Measurements from ENCODE around the gene INPP4A. TPM values are rescaled to one million over a fixed set of nuclear protein-coding genes. Genes with fewer than 3 reads are reported as not detected.

Gene INPP4A
- polyA plus RNA-seq, 2 of the 4 experiments (the other 2 are of a cell fraction): 9.4 to 16.0 TPM

DNA sequence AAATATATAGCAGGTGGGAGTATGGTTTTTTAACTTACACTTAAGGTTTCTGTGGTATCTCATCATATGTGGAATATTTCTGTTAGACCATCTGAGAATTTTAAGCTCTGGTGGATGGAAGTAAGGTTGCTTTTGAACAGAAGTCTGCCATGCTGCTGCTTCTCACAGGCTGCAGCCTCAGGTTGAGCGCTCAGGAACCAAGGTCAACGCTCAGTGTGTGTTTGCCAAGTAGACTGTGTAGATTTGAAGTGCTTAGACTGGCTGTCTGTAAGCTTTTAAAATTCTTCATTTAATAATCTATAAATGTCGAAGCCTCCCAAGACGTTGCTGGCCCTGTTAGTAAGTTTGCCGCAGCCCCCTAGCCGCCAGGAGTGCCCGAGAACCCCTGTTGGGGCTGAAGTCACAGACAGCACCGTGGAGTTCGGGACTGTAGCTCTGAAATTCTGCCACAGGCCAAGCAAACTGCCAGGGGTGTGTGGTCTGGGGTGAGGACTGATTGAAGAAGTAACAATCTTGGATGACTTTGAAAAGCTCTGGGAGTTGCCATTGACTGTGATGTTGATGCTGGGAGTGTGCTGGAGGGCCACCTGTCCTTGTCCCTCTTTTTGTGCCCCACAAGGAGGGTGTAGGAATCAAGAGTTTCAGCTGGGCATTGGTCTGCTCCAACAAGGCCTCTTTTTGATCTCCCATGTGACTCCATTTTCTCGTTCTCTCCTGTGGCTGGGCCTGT lies 26.9 kb downstream of the INPP4A start:
- no peak overlapping the region for H3K4me2 ChIP-seq
- ChIA-PET CTCF (interaction anchor here (0.5 to 1.1 kb wide), 3 partner anchors 15 to 71 kb away, joined by 3 read pairs; no protein-coding TSS in a partner anchor), POLR2A (no interaction called here)
- ATAC-seq: no peak
- FAIRE-seq: no peak
- no peak overlapping the region for H3K4me3 ChIP-seq
- TF ChIP-seq ZFP36 (IDR thresholded peaks at IDR 0.05; ENCODE audit: borderline replicate concordance, partially characterized antibody): no peak
- no peak for TF ChIP-seq RNF2 (IDR thresholded peaks at IDR 0.05; ENCODE audit: borderline replicate concordance, low read depth)
- no peak for TF ChIP-seq FOXS1 (CRISPR knock-in tag; IDR thresholded peaks at IDR 0.05)
- TF ChIP-seq, protein P1, sequence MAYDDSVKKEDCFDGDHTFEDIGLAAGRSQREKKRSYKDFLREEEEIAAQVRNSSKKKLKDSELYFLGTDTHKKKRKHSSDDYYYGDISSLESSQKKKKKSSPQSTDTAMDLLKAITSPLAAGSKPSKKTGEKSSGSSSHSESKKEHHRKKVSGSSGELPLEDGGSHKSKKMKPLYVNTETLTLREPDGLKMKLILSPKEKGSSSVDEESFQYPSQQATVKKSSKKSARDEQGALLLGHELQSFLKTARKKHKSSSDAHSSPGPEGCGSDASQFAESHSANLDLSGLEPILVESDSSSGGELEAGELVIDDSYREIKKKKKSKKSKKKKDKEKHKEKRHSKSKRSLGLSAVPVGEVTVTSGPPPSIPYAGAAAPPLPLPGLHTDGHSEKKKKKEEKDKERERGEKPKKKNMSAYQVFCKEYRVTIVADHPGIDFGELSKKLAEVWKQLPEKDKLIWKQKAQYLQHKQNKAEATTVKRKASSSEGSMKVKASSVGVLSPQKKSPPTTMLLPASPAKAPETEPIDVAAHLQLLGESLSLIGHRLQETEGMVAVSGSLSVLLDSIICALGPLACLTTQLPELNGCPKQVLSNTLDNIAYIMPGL (CRISPR knock-in tag; IDR thresholded peaks at IDR 0.05; ENCODE audit: borderline replicate concordance): no peak
- no peak for DNase-seq (ENCODE audit: low read depth in 1 of 2, low spot score in 1 of 2)
- H3K4me1 ChIP-seq: peaks cover 14% of the 10 kb centered on the region
- H3K27ac ChIP-seq: no peak overlapping the region
- WGBS (ENCODE audit: missing lambda C conversion rate): 87% methylated on average over 10 of the region's 10 CpGs
- H3K9me3 ChIP-seq: no peaks in the 10 kb centered on the region

DNA sequence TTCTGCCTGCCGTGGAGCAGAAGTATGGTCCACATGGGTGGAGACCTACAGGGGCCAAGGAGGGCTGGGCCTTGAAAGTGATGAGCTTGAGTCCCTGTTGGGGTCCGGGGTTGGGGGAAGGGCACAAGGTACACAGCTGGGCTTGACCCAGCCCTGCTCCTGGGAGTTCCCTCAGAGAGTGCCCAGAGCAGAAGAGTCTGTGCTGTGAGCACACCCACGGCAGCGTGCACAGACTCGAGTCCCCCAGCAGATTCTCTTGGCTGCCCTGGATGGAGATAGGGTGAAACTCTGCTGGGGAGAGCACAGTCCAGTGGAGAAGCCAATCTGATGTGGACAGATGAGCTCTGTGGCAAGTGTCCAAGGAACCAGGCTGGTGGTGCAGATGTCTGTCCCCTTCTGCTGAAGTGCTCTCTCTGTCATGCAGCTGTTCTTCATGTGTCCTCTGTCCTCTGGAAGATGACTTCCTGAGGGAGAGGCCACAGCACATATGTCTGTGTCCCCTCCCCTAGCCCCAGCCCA lies 27.5 kb downstream of the INPP4A start:
- ATAC-seq (no peak), FAIRE-seq (no peak), DNase-seq (ENCODE audit: low read depth in 1 of 2, low spot score in 1 of 2) (no peak)
- H3K9me3 ChIP-seq: no peaks in the 10 kb centered on the region
- 84% methylated on average over 4 of the region's 5 CpGs for WGBS (ENCODE audit: missing lambda C conversion rate)
- no peak overlapping the region for H3K4me2 ChIP-seq
- H3K27ac ChIP-seq: no peak overlapping the region
- TF ChIP-seq BHLHE40 (IDR thresholded peaks at IDR 0.05; ENCODE audit: low read depth, low read length) (no peak), SMC3 (IDR thresholded peaks at IDR 0.05) (no peak), GATA3 (IDR thresholded peaks at IDR 0.05; ENCODE audit: borderline replicate concordance) (no peak), SREBF2 (IDR thresholded peaks at IDR 0.05) (no peak), EHMT2 (IDR thresholded peaks at IDR 0.05; ENCODE audit: low read depth) (no peak), ZSCAN20 (CRISPR knock-in tag; IDR thresholded peaks at IDR 0.05) (no peak), EHF (CRISPR knock-in tag; IDR thresholded peaks at IDR 0.05) (no peak), MAFK (IDR thresholded peaks at IDR 0.05; ENCODE audit: partially characterized antibody) (no peak), TFCP2L1 (CRISPR knock-in tag; IDR thresholded peaks at IDR 0.05) (no peak), HOXB13 (CRISPR knock-in tag; IDR thresholded peaks at IDR 0.05; ENCODE audit: low read depth) (no peak), HOXB5 (CRISPR knock-in tag; IDR thresholded peaks at IDR 0.05) (no peak), FOSB (CRISPR knock-in tag; IDR thresholded peaks at IDR 0.05) (no peak), TP53 (CRISPR knock-in tag; IDR thresholded peaks at IDR 0.05) (no peak), JUNB (IDR thresholded peaks at IDR 0.05) (no peak), RNF2 (IDR thresholded peaks at IDR 0.05; ENCODE audit: borderline replicate concordance, low read depth) (no peak)
- TF ChIP-seq, protein P2, sequence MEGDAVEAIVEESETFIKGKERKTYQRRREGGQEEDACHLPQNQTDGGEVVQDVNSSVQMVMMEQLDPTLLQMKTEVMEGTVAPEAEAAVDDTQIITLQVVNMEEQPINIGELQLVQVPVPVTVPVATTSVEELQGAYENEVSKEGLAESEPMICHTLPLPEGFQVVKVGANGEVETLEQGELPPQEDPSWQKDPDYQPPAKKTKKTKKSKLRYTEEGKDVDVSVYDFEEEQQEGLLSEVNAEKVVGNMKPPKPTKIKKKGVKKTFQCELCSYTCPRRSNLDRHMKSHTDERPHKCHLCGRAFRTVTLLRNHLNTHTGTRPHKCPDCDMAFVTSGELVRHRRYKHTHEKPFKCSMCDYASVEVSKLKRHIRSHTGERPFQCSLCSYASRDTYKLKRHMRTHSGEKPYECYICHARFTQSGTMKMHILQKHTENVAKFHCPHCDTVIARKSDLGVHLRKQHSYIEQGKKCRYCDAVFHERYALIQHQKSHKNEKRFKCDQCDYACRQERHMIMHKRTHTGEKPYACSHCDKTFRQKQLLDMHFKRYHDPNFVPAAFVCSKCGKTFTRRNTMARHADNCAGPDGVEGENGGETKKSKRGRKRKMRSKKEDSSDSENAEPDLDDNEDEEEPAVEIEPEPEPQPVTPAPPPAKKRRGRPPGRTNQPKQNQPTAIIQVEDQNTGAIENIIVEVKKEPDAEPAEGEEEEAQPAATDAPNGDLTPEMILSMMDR (IDR thresholded peaks at IDR 0.05): no peak
- TF ChIP-seq, protein P3, sequence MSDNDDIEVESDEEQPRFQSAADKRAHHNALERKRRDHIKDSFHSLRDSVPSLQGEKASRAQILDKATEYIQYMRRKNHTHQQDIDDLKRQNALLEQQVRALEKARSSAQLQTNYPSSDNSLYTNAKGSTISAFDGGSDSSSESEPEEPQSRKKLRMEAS (IDR thresholded peaks at IDR 0.05): no peak
- TF ChIP-seq, protein P1 (CRISPR knock-in tag; IDR thresholded peaks at IDR 0.05; ENCODE audit: borderline replicate concordance): no peak
- TF ChIP-seq, protein P4, sequence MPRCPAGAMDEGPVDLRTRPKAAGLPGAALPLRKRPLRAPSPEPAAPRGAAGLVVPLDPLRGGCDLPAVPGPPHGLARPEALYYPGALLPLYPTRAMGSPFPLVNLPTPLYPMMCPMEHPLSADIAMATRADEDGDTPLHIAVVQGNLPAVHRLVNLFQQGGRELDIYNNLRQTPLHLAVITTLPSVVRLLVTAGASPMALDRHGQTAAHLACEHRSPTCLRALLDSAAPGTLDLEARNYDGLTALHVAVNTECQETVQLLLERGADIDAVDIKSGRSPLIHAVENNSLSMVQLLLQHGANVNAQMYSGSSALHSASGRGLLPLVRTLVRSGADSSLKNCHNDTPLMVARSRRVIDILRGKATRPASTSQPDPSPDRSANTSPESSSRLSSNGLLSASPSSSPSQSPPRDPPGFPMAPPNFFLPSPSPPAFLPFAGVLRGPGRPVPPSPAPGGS (IDR thresholded peaks at IDR 0.05): no peak
- CTCF ChIA-PET: interaction anchor here (0.9 to 1.1 kb wide), 2 partner anchors 14 to 16 kb away, joined by 3 read pairs; no protein-coding TSS in a partner anchor
- POLR2A ChIA-PET: no interaction called here
- H3K4me3 ChIP-seq: no peak overlapping the region
- H3K4me1 ChIP-seq: peaks cover 14% of the 10 kb centered on the region
